HG02642 (cell line): Measurements from ENCODE around the gene ESYT2.

Experiments
- ATAC-seq: cut with Tn5 transposase; IDR thresholded peaks from one replicate; pipeline ENCODE4 v1.9.1; 2021; ENCODE audit warnings: mild to moderate bottlenecking; ENCODE audit not compliant: unreplicated experiment, poor library complexity

Gene ESYT2

GRCh38 chr7:158827411-158828132 is 1.7 kb downstream of the ESYT2 start:
- ATAC-seq = no peak

- ATAC-seq = no peak
These were observed 3.5 kb downstream of the ESYT2 start for GRCh38 chr7:158825628-158826289.

- peak; percentile 49 for ATAC-seq
These were observed 5.3 kb downstream of the ESYT2 start for GRCh38 chr7:158824028-158824427.

GRCh38 chr7:158821171-158822031 is 7.9 kb downstream of the ESYT2 start:
- ATAC-seq = no peak

GRCh38 chr7:158820656-158821055 is 8.7 kb downstream of the ESYT2 start:
- ATAC-seq = no peak

GRCh38 chr7:158819571-158820203 is 9.6 kb downstream of the ESYT2 start:
- no peak for ATAC-seq

GRCh38 chr7:158818325-158819213 is 10.7 kb downstream of the ESYT2 start:
- peak; percentile 95 for ATAC-seq

GRCh38 chr7:158816995-158817394 is 12.3 kb downstream of the ESYT2 start:
- no peak for ATAC-seq

- ATAC-seq = no peak
These were observed 13.0 kb downstream of the ESYT2 start for GRCh38 chr7:158816271-158816670.

GRCh38 chr7:158815800-158816128 is 13.5 kb downstream of the ESYT2 start:
- no peak for ATAC-seq

- no peak for ATAC-seq
These were observed 14.1 kb downstream of the ESYT2 start for GRCh38 chr7:158815083-158815799.

GRCh38 chr7:158814637-158815036 is 14.7 kb downstream of the ESYT2 start:
- ATAC-seq = no peak

GRCh38 chr7:158812684-158813083 is 16.6 kb downstream of the ESYT2 start:
- ATAC-seq = no peak

GRCh38 chr7:158811894-158812293 is 17.4 kb downstream of the ESYT2 start:
- ATAC-seq = no peak

- ATAC-seq = no peak
These were observed 17.8 kb downstream of the ESYT2 start for GRCh38 chr7:158811461-158811860.

GRCh38 chr7:158810846-158811245 is 18.5 kb downstream of the ESYT2 start:
- no peak for ATAC-seq

GRCh38 chr7:158809596-158809995 is 19.7 kb downstream of the ESYT2 start:
- ATAC-seq = peak; percentile 88

- no peak for ATAC-seq
These were observed 21.2 kb downstream of the ESYT2 start for GRCh38 chr7:158808126-158808525.

GRCh38 chr7:158805937-158806336 is 23.4 kb downstream of the ESYT2 start:
- no peak for ATAC-seq
